ENCODE data around the gene ADSL.

- TF ChIP-seq EZH2 (IDR thresholded peaks at IDR 0.05; ENCODE audit: borderline replicate concordance, low read depth, low read length, severe bottlenecking) = no peak
- no peak for TF ChIP-seq CTCF (IDR thresholded peaks at IDR 0.05; ENCODE audit: borderline replicate concordance, extremely low read depth, low read length, poor library complexity, severe bottlenecking)
Measured at GRCh38 chr22:40342521-40342920, 3.8 kb upstream of the ADSL start.

All from DND-41 (cell line).